Vagina (tissue), 2 donors: ENCODE results near the gene APOA1. TPM values are rescaled to one million over a fixed set of nuclear protein-coding genes. Genes with fewer than 3 reads are reported as not detected.

Source experiments
- DNase-seq, 2 donors: peaks; one replicate each; pipeline ENCODE4 v3.0.0-alpha.2; 2017; ENCODE audit errors: extremely low spot score in 2 of 2
- H3K27ac ChIP-seq: fragments of 200-600 bp; sonication (generic); one replicate; pipeline ENCODE4 v1.5.1; 2019
- H3K27me3 ChIP-seq: fragments of 200-600 bp; sonication (generic); one replicate; pipeline ENCODE4 v1.5.1; 2019
- H3K36me3 ChIP-seq, 2 donors: fragments of 200-600 bp; sonication (generic); one replicate each; pipeline ENCODE4 v1.5.1; 2017 to 2019
- H3K4me1 ChIP-seq: fragments of 200-600 bp; sonication (generic); one replicate; pipeline ENCODE4 v1.5.1; 2019
- H3K4me3 ChIP-seq, 2 donors: fragments of 200-600 bp; sonication (generic); 1 replicate in 1 of 2; 2 replicates in 1 of 2; pipeline ENCODE4 v1.5.1; 2016 to 2019
- H3K9me3 ChIP-seq: fragments of 200-600 bp; sonication (generic); one replicate; pipeline ENCODE4 v1.5.1; 2019
- POLR2A ChIP-seq, 2 donors: fragments of 450-650 bp; IDR thresholded peaks; one replicate each; pipeline ENCODE4 v1.6.1; 2017; ENCODE audit warnings: antibody characterized with exemption in 2 of 2, mild to moderate bottlenecking in 2 of 2, moderate library complexity in 2 of 2
- POLR2AphosphoS5 ChIP-seq, 2 donors: sonication (generic); formaldehyde crosslinking; IDR thresholded peaks; one replicate each; pipeline ENCODE4 v1.9.0; 2017; ENCODE audit warnings: antibody characterized with exemption in 2 of 2, mild to moderate bottlenecking in 2 of 2, low read depth in 1 of 2; ENCODE audit not compliant: insufficient read depth in 1 of 2
- intact Hi-C: fragments of 100-400 bp; cut with DNase I; formaldehyde crosslinking; loops from one replicate; pipeline ENCODE4 v1.15.1; 2023
- total RNA-seq: library from RNA; depleted of rRNA; stranded (reverse); fragments of >200 nt; gene quantifications from one replicate; pipeline ENCODE4 v1.2.3, GENCODE V29; 2016
- TF ChIP-seq, protein P1 (sequence below), 3 experiments: fragments of 450-650 bp in 2 of 3; fragments of 200-600 bp in 1 of 3; sonication (generic) in 1 of 3; IDR thresholded peaks; one replicate each; pipeline ENCODE4 v1.5.1; 2017 to 2019; ENCODE audit warnings: antibody characterized with exemption in 3 of 3, mild to moderate bottlenecking in 2 of 3, moderate library complexity in 2 of 3

The APOA1 gene
- total RNA-seq, 1 donor from 2014 or later = 2.2 TPM

- Histone ChIP-seq H3K27ac (no peak overlapping the region), H3K4me1 (peaks cover 22% of the 10 kb centered on the region), H3K4me3 (no peak overlapping the region), H3K27me3 (no peaks in the 10 kb centered on the region), H3K9me3 (no peaks in the 10 kb centered on the region), H3K36me3 (peaks cover 0 to 54% of the 10 kb centered on the region in 2 donors)
- intact Hi-C loops = no loop called here
- DNase-seq = no peak
- TF ChIP-seq, protein P1, sequence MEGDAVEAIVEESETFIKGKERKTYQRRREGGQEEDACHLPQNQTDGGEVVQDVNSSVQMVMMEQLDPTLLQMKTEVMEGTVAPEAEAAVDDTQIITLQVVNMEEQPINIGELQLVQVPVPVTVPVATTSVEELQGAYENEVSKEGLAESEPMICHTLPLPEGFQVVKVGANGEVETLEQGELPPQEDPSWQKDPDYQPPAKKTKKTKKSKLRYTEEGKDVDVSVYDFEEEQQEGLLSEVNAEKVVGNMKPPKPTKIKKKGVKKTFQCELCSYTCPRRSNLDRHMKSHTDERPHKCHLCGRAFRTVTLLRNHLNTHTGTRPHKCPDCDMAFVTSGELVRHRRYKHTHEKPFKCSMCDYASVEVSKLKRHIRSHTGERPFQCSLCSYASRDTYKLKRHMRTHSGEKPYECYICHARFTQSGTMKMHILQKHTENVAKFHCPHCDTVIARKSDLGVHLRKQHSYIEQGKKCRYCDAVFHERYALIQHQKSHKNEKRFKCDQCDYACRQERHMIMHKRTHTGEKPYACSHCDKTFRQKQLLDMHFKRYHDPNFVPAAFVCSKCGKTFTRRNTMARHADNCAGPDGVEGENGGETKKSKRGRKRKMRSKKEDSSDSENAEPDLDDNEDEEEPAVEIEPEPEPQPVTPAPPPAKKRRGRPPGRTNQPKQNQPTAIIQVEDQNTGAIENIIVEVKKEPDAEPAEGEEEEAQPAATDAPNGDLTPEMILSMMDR (IDR thresholded peaks at IDR 0.05) = no peak
- TF ChIP-seq POLR2A (IDR thresholded peaks at IDR 0.05) (no peak), POLR2AphosphoS5 (IDR thresholded peaks at IDR 0.05; ENCODE audit: insufficient read depth in 1 of 2, low read depth in 1 of 2) (no peak)
These were observed 51.1 kb downstream of the APOA1 start for GRCh38 chr11:116786326-116786725.

Other genes with a start within 250 kb of the APOA1 start
- gene BUD13, start 64.6 kb downstream of the APOA1 start, total RNA-seq = 15.0 TPM
- 19.4 TPM for gene ZPR1, start 49.6 kb downstream of the APOA1 start, total RNA-seq
- not detected for gene APOA5, start 45.7 kb downstream of the APOA1 start, total RNA-seq
- not detected for gene APOA4, start 14.3 kb downstream of the APOA1 start, total RNA-seq
- gene APOC3, start 7.7 kb downstream of the APOA1 start, total RNA-seq = not detected